ENCODE results near the gene OR8G5.
"Not testable (repeated sequence)": the region's sequence is repeated elsewhere in the genome, so short reads cannot be mapped to it uniquely, and the experiment has no call there.

OR8G5 gene

GRCh38 chr11:124256076-124256475 is at the start of gene OR8G5:
Gene OR8G5, plus strand, starts transcription at chr11:124256376. Its CDS starts 8,556 bp downstream, at chr11:124264932.
- no peak for DNase-seq

- no peak for DNase-seq
These were observed 48.9 kb upstream of the OR8G5 start for GRCh38 chr11:124207102-124207792.

GRCh38 chr11:124209824-124210357 is 46.3 kb upstream of the OR8G5 start:
- DNase-seq = no peak

- no peak for DNase-seq
These were observed 45.8 kb upstream of the OR8G5 start for GRCh38 chr11:124210421-124210820.

- DNase-seq = no peak
These were observed 44.9 kb upstream of the OR8G5 start for GRCh38 chr11:124211321-124211720.

- DNase-seq = no peak
These were observed 42.1 kb upstream of the OR8G5 start for GRCh38 chr11:124214027-124214426.

- no peak for DNase-seq
These were observed 37.0 kb upstream of the OR8G5 start for GRCh38 chr11:124219126-124219525.

- no peak for DNase-seq
These were observed 33.8 kb upstream of the OR8G5 start for GRCh38 chr11:124222407-124222806.

- not testable (repeated sequence) for DNase-seq
These were observed 31.4 kb upstream of the OR8G5 start for GRCh38 chr11:124224618-124225423.

GRCh38 chr11:124225471-124225870 is 30.7 kb upstream of the OR8G5 start:
- DNase-seq = no peak

- no peak for DNase-seq
These were observed 22.8 kb upstream of the OR8G5 start for GRCh38 chr11:124233376-124233775.

GRCh38 chr11:124238512-124238911 is 17.7 kb upstream of the OR8G5 start:
- DNase-seq = no peak

- no peak for DNase-seq
These were observed 15.4 kb upstream of the OR8G5 start, which contains the start of gene OR8G1 for GRCh38 chr11:124240621-124241397. Gene OR8G1, plus strand, starts transcription at chr11:124241095. Its CDS starts 8,581 bp downstream, at chr11:124249676.

GRCh38 chr11:124249869-124250268 is 6.3 kb upstream of the OR8G5 start:
- not testable (repeated sequence) for DNase-seq

- not testable (repeated sequence) for DNase-seq
These were observed 8.9 kb downstream of the OR8G5 start for GRCh38 chr11:124265041-124265440.

- DNase-seq = not testable (repeated sequence)
These were observed 14.7 kb downstream of the OR8G5 start for GRCh38 chr11:124270886-124271285.

- no peak for DNase-seq
These were observed 17.8 kb downstream of the OR8G5 start for GRCh38 chr11:124274000-124274399.

- no peak for DNase-seq
These were observed 19.9 kb downstream of the OR8G5 start for GRCh38 chr11:124276081-124276480.

- no peak for DNase-seq
These were observed 21.0 kb downstream of the OR8G5 start for GRCh38 chr11:124277207-124277606.

GRCh38 chr11:124277804-124278203 is 21.6 kb downstream of the OR8G5 start:
- DNase-seq = no peak

GRCh38 chr11:124278261-124278660 is 22.1 kb downstream of the OR8G5 start:
- no peak for DNase-seq

GRCh38 chr11:124285610-124286344 is 29.6 kb downstream of the OR8G5 start:
- DNase-seq = no peak

Measured in stimulated activated CD4-positive, alpha-beta T cell treated with anti-CD3 and anti-CD28 coated beads, Interleukin-4, amount 100 ng/mL, for 1 hour (primary cell).